Natural killer cell treated with Interleukin-12 subunit alpha and Interleukin-12 subunit beta and Interleukin-15 and Interleukin-18, amount 100 ng/mL, for 72 hours (primary cell): ENCODE data around the gene NPLOC4. TPM values are rescaled to one million over a fixed set of nuclear protein-coding genes. Genes with fewer than 3 reads are reported as not detected.
"Not testable (repeated sequence)": the region's sequence is repeated elsewhere in the genome, so short reads cannot be mapped to it uniquely, and the experiment has no call there.

Experiments
- ATAC-seq, 2 donors: fragments of 150-1000 bp; cut with Tn5 transposase in 1 of 2; sonication (Bioruptor Pico), chemical (Tn5 transposase) in 1 of 2; 2 replicates each; pipeline ENCODE4 v1.10.0; 2021
- DNase-seq: peaks from one replicate; pipeline ENCODE4 v3.0.0; 2022; ENCODE audit warnings: low spot score
- H3K27ac Mint-ChIP-seq, 2 donors: 1 replicate in 1 of 2; 2 replicates in 1 of 2; pipeline ENCODE4 v1.8.0; 2022; ENCODE audit warnings: mixed read lengths in 2 of 2, mild to moderate bottlenecking in 1 of 2, moderate library complexity in 1 of 2
- H3K27me3 Mint-ChIP-seq, 2 donors: 1 replicate in 1 of 2; 2 replicates in 1 of 2; pipeline ENCODE4 v1.8.0; 2022; ENCODE audit warnings: mixed read lengths in 2 of 2
- H3K36me3 Mint-ChIP-seq: one replicate; pipeline ENCODE4 v1.8.0; 2022; ENCODE audit warnings: mixed read lengths
- H3K4me1 Mint-ChIP-seq, 2 donors: 1 replicate in 1 of 2; 2 replicates in 1 of 2; pipeline ENCODE4 v1.8.0; 2022; ENCODE audit warnings: low read depth in 2 of 2, mixed read lengths in 2 of 2, mild to moderate bottlenecking in 1 of 2
- H3K4me3 Mint-ChIP-seq: one replicate; pipeline ENCODE4 v1.8.0; 2022; ENCODE audit warnings: mixed read lengths
- H3K9me3 Mint-ChIP-seq: 2 replicates; pipeline ENCODE4 v1.8.0; 2022; ENCODE audit warnings: mixed read lengths
- total RNA-seq, 2 donors: library from RNA; stranded (reverse); gene quantifications; one replicate each; pipeline ENCODE4 v1.2.3, GENCODE V29; 2022

Gene NPLOC4
- total RNA-seq, 2 donors from 2014 or later = 161 to 174 TPM

- Mint-ChIP-seq H3K36me3 (peaks cover 5% of the 10 kb centered on the region), H3K27ac (peak overlapping the region; percentile 92 to 95), H3K9me3 (no peaks in the 10 kb centered on the region), H3K4me3 (peak overlapping the region; percentile 98), H3K4me1 (peaks cover 13 to 15% of the 10 kb centered on the region in 2 donors), H3K27me3 (no peaks in the 10 kb centered on the region)
- no peak for DNase-seq
- peak; percentile 1 to 10 for ATAC-seq
These were observed 873 bp downstream of the NPLOC4 start for GRCh38 chr17:81635973-81636504.

- Mint-ChIP-seq H3K27ac (peak overlapping the region; percentile 92 to 95), H3K9me3 (no peaks in the 10 kb centered on the region), H3K27me3 (no peaks in the 10 kb centered on the region), H3K36me3 (peaks cover 5% of the 10 kb centered on the region), H3K4me3 (peak overlapping the region; percentile 98), H3K4me1 (peaks cover 13 to 15% of the 10 kb centered on the region in 2 donors)
- DNase-seq (no peak), ATAC-seq (no peak)
These were observed 1.5 kb downstream of the NPLOC4 start for GRCh38 chr17:81635431-81635830.

GRCh38 chr17:81631482-81631881 is 5.4 kb downstream of the NPLOC4 start:
- ATAC-seq = no peak
- no peaks in the 10 kb centered on the region for H3K9me3 Mint-ChIP-seq
- H3K4me3 Mint-ChIP-seq = no peak overlapping the region
- H3K27ac Mint-ChIP-seq = no peak overlapping the region
- peaks cover 18% of the 10 kb centered on the region for H3K36me3 Mint-ChIP-seq
- no peak for DNase-seq
- no peaks in the 10 kb centered on the region for H3K27me3 Mint-ChIP-seq
- H3K4me1 Mint-ChIP-seq = peaks cover 15 to 16% of the 10 kb centered on the region in 2 donors

- H3K4me3 Mint-ChIP-seq = no peak overlapping the region
- peaks cover 21% of the 10 kb centered on the region for H3K36me3 Mint-ChIP-seq
- H3K27ac Mint-ChIP-seq = no peak overlapping the region
- H3K9me3 Mint-ChIP-seq = no peaks in the 10 kb centered on the region
- H3K4me1 Mint-ChIP-seq = peaks cover 6 to 14% of the 10 kb centered on the region in 2 donors
- no peak for ATAC-seq
- H3K27me3 Mint-ChIP-seq = no peaks in the 10 kb centered on the region
- no peak for DNase-seq
These were observed 6.6 kb downstream of the NPLOC4 start for GRCh38 chr17:81630274-81630673.

- Mint-ChIP-seq H3K4me3 (no peak overlapping the region), H3K27me3 (no peaks in the 10 kb centered on the region), H3K9me3 (no peaks in the 10 kb centered on the region), H3K4me1 (peaks cover 18 to 22% of the 10 kb centered on the region in 2 donors), H3K27ac (no peak overlapping the region), H3K36me3 (peaks cover 33% of the 10 kb centered on the region)
- ATAC-seq (no peak), DNase-seq (no peak)
These were observed 15.3 kb downstream of the NPLOC4 start for GRCh38 chr17:81621494-81622130.

- peaks cover 21 to 27% of the 10 kb centered on the region in 2 donors for H3K4me1 Mint-ChIP-seq
- H3K9me3 Mint-ChIP-seq, H3K4me3 Mint-ChIP-seq, H3K27ac Mint-ChIP-seq, ATAC-seq, H3K27me3 Mint-ChIP-seq, DNase-seq: not testable (repeated sequence)
- peaks cover 15% of the 10 kb centered on the region for H3K36me3 Mint-ChIP-seq
These were observed 18.6 kb downstream of the NPLOC4 start for GRCh38 chr17:81618307-81618706.

GRCh38 chr17:81616877-81617276 is 20.0 kb downstream of the NPLOC4 start:
- no peak overlapping the region for H3K27ac Mint-ChIP-seq
- peaks cover 21 to 31% of the 10 kb centered on the region in 2 donors for H3K4me1 Mint-ChIP-seq
- no peaks in the 10 kb centered on the region for H3K9me3 Mint-ChIP-seq
- no peak for DNase-seq
- H3K4me3 Mint-ChIP-seq = no peak overlapping the region
- no peaks in the 10 kb centered on the region for H3K27me3 Mint-ChIP-seq
- H3K36me3 Mint-ChIP-seq = peaks cover 15% of the 10 kb centered on the region
- ATAC-seq = no peak

GRCh38 chr17:81615401-81615930 is 21.4 kb downstream of the NPLOC4 start:
- H3K27ac Mint-ChIP-seq = peak overlapping the region in 1 of 2 donors; percentile 50
- peaks cover 16 to 28% of the 10 kb centered on the region in 2 donors for H3K4me1 Mint-ChIP-seq
- H3K4me3 Mint-ChIP-seq = no peak overlapping the region
- H3K27me3 Mint-ChIP-seq = no peaks in the 10 kb centered on the region
- H3K9me3 Mint-ChIP-seq = no peaks in the 10 kb centered on the region
- DNase-seq = no peak
- ATAC-seq = no peak
- peaks cover 8% of the 10 kb centered on the region for H3K36me3 Mint-ChIP-seq

GRCh38 chr17:81612172-81612970 is 24.5 kb downstream of the NPLOC4 start:
- Mint-ChIP-seq H3K4me1 (peaks cover 19 to 34% of the 10 kb centered on the region in 2 donors), H3K9me3 (no peaks in the 10 kb centered on the region), H3K4me3 (no peak overlapping the region), H3K27ac (no peak overlapping the region), H3K36me3 (peaks cover 12% of the 10 kb centered on the region), H3K27me3 (no peaks in the 10 kb centered on the region)
- DNase-seq (peak; percentile 42), ATAC-seq (no peak)

- no peak overlapping the region for H3K27ac Mint-ChIP-seq
- peaks cover 9 to 23% of the 10 kb centered on the region in 2 donors for H3K4me1 Mint-ChIP-seq
- ATAC-seq (no peak), DNase-seq (peak; percentile 29)
- peaks cover 6% of the 10 kb centered on the region for H3K36me3 Mint-ChIP-seq
- H3K4me3 Mint-ChIP-seq = no peak overlapping the region
- no peaks in the 10 kb centered on the region for H3K9me3 Mint-ChIP-seq
- no peaks in the 10 kb centered on the region for H3K27me3 Mint-ChIP-seq
These were observed 27.2 kb downstream of the NPLOC4 start for GRCh38 chr17:81609541-81610311.

GRCh38 chr17:81608605-81609004 is 28.3 kb downstream of the NPLOC4 start:
- no peaks in the 10 kb centered on the region for H3K9me3 Mint-ChIP-seq
- no peak overlapping the region for H3K27ac Mint-ChIP-seq
- H3K36me3 Mint-ChIP-seq = peaks cover 11% of the 10 kb centered on the region
- no peak overlapping the region for H3K4me3 Mint-ChIP-seq
- ATAC-seq = no peak
- peak; percentile 44 for DNase-seq
- H3K4me1 Mint-ChIP-seq = peaks cover 4 to 14% of the 10 kb centered on the region in 2 donors
- no peaks in the 10 kb centered on the region for H3K27me3 Mint-ChIP-seq

- H3K27ac Mint-ChIP-seq = no peak overlapping the region
- H3K4me1 Mint-ChIP-seq = peaks cover 4 to 11% of the 10 kb centered on the region in 2 donors
- no peaks in the 10 kb centered on the region for H3K9me3 Mint-ChIP-seq
- ATAC-seq (peak; percentile 15 to 44), DNase-seq (peak; percentile 37)
- H3K4me3 Mint-ChIP-seq = no peak overlapping the region
- H3K36me3 Mint-ChIP-seq = peaks cover 11% of the 10 kb centered on the region
- H3K27me3 Mint-ChIP-seq = no peaks in the 10 kb centered on the region
These were observed 28.8 kb downstream of the NPLOC4 start for GRCh38 chr17:81608082-81608481.

- H3K36me3 Mint-ChIP-seq = peaks cover 11% of the 10 kb centered on the region
- no peaks in the 10 kb centered on the region for H3K27me3 Mint-ChIP-seq
- no peak overlapping the region for H3K27ac Mint-ChIP-seq
- ATAC-seq (no peak), DNase-seq (no peak)
- no peak overlapping the region for H3K4me3 Mint-ChIP-seq
- no peaks in the 10 kb centered on the region for H3K9me3 Mint-ChIP-seq
- peaks cover 4 to 11% of the 10 kb centered on the region in 2 donors for H3K4me1 Mint-ChIP-seq
These were observed 29.5 kb downstream of the NPLOC4 start for GRCh38 chr17:81607431-81607830.
